HG03159 (cell line): ENCODE results near the gene NFKB2.
A peak's percentile ranks its signal among the peaks of the same experiment; 100 is the strongest.

Experiments
- ATAC-seq: cut with Tn5 transposase; IDR thresholded peaks from one replicate; pipeline ENCODE4 v1.9.1; 2021; ENCODE audit warnings: mild to moderate bottlenecking, moderate library complexity; ENCODE audit not compliant: unreplicated experiment

NFKB2 gene

DNA sequence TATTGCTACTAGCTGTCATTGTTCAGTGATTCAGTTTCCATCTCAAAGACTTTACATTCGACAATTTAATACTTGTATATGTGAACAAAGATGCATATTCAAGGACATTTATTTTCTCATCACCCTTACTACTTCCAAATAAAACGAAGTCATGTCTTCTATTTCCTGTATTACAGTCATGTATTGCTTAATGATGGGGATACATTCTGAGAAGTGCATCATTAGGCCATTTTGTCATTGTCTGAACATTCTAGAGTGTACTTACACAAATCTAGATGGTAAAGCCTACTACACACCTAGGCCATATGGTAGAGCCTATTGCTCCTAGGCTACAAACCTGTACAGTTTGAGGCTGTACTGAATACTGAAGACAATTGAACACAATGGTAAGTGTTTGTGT lies 49.3 kb downstream of the NFKB2 start:
- no peak for ATAC-seq

DNA sequence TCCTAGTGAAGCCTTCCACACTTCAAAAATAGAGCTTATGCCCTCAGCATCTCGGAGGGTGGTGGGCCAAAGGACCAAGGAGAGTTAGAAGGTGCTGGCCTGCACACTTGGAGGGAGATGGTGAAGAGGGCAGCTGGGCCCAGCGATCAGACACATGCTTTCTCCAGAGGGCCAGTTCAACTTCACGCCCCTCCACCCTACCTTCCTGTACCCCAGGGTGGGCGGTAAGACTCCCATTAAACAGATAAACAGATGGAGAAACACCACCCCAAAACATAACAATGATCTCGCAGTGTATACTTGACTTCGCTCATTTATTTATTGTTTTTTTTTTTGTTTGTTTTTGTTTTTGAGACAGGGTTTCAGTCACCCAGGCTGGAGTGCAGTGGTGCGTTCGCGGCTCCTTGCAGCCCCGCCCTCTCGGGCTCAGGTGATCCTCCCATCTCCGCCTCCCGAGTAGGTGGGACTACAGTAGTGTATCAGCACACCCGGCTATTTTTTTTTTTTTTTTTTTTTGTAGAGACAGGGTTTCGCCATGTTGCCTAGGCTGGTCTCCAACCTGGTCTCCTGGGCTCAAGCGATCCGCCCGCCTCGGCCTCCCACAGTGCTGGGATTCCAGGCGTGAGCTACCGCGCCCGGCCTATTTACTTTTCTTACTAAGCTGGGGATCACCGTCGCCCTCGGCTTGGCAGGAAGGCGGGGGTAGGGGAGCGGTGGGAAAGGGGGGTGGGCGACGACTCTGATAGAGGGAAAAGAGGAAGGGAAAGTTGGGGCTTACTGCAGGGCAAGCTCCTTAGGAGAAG lies 54.0 kb downstream of the NFKB2 start:
- peak; percentile 51 for ATAC-seq

DNA sequence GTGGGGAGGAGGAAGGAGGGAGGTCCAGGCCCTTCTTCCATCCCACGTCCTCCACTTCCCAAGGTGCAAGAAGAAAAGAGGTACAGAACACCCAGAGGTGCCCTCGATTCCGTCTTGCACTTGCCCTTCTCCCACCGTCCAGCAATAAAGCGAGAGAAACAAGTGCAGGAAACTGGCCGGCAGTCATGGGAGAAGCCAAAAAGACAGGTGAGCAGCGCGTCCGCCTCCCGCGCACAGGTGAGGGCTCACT lies 54.5 kb downstream of the NFKB2 start:
- no peak for ATAC-seq

DNA sequence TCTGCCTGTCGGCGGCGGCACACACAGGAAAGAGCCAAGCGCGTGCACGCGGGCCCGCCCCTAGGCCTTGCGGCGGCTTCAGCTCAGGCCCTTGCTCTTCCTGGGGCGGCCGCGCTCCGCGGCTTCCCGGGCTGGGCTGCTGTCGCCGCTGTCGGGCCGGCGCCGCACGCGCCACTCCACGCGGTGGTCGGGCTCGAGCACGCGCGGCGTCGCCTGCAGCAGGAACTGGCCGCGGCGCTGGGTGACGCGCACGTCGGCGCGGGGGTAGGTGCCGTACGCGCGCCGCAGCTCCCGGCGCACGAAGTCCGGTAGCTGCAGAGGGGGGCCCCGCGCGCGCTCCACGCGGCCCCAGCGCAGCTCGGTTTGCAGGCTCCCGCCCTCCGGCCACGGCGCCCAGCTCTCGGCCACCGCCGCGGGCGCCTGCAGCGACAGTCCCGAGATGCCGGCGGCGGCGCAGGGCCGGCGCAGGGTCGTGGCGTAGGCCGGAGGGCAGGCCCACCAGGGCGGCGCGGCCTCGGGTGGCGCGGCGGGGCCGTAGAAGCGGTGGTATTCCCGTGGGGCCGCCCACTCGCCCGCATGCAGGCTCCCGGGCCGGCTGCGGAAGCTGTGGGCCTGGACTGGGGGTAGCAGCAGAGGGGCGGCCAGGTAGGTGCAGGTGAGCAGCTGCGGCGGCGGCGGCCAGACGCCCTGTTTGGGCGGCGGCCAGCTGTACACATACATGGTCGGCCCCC lies 55.0 kb downstream of the NFKB2 start:
- peak; percentile 77 for ATAC-seq

DNA sequence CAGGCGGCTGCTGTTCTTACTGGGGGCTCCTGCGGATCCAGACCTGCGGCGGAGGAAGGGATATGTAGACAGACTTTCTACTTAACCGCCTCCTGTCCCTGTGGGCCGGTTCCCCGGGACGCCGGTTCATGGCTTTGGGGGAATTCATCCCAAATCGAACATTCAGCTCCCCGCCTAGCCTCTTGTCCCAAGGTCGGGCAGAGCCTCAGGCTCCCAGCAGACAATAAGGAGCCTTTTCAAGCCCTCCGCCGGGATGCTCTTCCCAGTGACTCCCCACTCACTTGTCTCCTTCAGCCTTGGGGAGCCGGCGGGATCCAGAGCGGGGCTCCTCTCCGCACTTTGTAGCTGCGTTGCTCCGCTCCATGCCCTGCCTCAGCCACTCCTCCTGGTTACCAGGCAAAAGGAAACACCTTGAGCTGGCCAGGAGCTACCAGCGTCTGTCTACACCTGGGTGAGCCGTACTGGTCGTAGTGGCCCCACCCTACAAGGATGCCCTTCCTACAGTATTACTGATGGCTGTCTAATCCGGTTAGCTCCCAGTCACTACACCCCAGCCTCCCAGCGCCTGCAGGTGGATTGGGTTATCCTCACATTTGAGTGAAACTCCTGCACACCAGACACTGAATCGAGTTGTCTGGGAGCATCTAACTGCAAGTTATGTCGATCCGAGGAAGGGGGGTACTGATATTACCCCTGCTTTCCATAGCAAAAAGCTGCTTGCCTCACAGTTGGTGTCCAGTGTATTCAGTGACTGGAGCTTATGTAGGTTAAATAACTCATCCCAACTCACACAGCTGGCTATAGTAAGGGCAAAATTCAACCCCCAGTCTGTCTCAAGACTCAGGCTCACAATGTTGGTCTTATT lies 55.8 kb downstream of the NFKB2 start, which contains the start of gene C10orf95:
Gene C10orf95 (minus strand): TSS at position 439 of the 865 bp plus-strand sequence. CDS start 450 bp downstream, outside the sequence.
- ATAC-seq: no peak
